ENCODE measurements around the gene MYCBPAP.
A peak's percentile ranks its signal among the peaks of the same experiment; 100 is the strongest.

MYCBPAP gene

GRCh38 chr17:50537721-50538548 lies 29.7 kb downstream of the MYCBPAP start:
- no peak for DNase-seq (ENCODE audit: low spot score)

GRCh38 chr17:50538549-50539410 lies 30.5 kb downstream of the MYCBPAP start:
- DNase-seq (ENCODE audit: low spot score) = no peak

- peak; percentile 72 for DNase-seq (ENCODE audit: low spot score)
These were observed 31.7 kb downstream of the MYCBPAP start for GRCh38 chr17:50539762-50540559.

- DNase-seq (ENCODE audit: low spot score) = no peak
These were observed 32.5 kb downstream of the MYCBPAP start for GRCh38 chr17:50540560-50541401.

GRCh38 chr17:50541402-50541715 lies 33.1 kb downstream of the MYCBPAP start:
- DNase-seq (ENCODE audit: low spot score) = no peak

- DNase-seq (ENCODE audit: low spot score) = peak; percentile 88
These were observed 33.8 kb downstream of the MYCBPAP start for GRCh38 chr17:50541716-50542688.

- no peak for DNase-seq (ENCODE audit: low spot score)
These were observed 34.8 kb downstream of the MYCBPAP start for GRCh38 chr17:50542795-50543774.

- no peak for DNase-seq (ENCODE audit: low spot score)
These were observed 36.3 kb downstream of the MYCBPAP start for GRCh38 chr17:50544516-50544915.

GRCh38 chr17:50545311-50545710 lies 37.1 kb downstream of the MYCBPAP start:
- DNase-seq (ENCODE audit: low spot score) = no peak

GRCh38 chr17:50546701-50547034 lies 38.4 kb downstream of the MYCBPAP start:
- no peak for DNase-seq (ENCODE audit: low spot score)

GRCh38 chr17:50547035-50547735 lies 38.9 kb downstream of the MYCBPAP start, which contains the start of gene SPATA20:
TSS of gene SPATA20 (plus strand) at chr17:50547174. CDS start at chr17:50547209, 35 bp downstream.
- DNase-seq (ENCODE audit: low spot score) = peak; percentile 88

GRCh38 chr17:50547736-50548083 lies 39.5 kb downstream of the MYCBPAP start:
- no peak for DNase-seq (ENCODE audit: low spot score)

- DNase-seq (ENCODE audit: low spot score) = no peak
These were observed 40.6 kb downstream of the MYCBPAP start for GRCh38 chr17:50548831-50549230.

- no peak for DNase-seq (ENCODE audit: low spot score)
These were observed 41.2 kb downstream of the MYCBPAP start for GRCh38 chr17:50549256-50549941.

GRCh38 chr17:50549969-50550368 lies 41.7 kb downstream of the MYCBPAP start:
- DNase-seq (ENCODE audit: low spot score) = no peak

GRCh38 chr17:50550661-50551432 lies 42.6 kb downstream of the MYCBPAP start:
- peak; percentile 59 for DNase-seq (ENCODE audit: low spot score)

GRCh38 chr17:50551433-50551815 lies 43.2 kb downstream of the MYCBPAP start:
- DNase-seq (ENCODE audit: low spot score) = no peak

Data from SW480 (cell line).